PC-9 (cell line): ENCODE data around the gene ALG2. TPM values are rescaled to one million over a fixed set of nuclear protein-coding genes. Genes with fewer than 3 reads are reported as not detected.

Experiments used
- BruUV-seq: library from RNA; stranded (reverse); fragments of 400-500 nt; replicated peaks from 2 replicates; lab custom pipeline; 2021; lab: Mats Ljungman, UMichigan
- CTCF ChIA-PET: fragments of 300-600 bp; sonication (Branson Sonifier 250); formaldehyde crosslinking; loops from one replicate; lab custom pipeline; 2022; ENCODE audit warnings: antibody characterized with exemption; lab: Charles Lee
- POLR2A ChIA-PET: fragments of 300-600 bp; sonication (Branson Sonifier 250); formaldehyde crosslinking; loops from one replicate; lab custom pipeline; 2022; ENCODE audit warnings: antibody characterized with exemption; ENCODE audit not compliant: unreplicated experiment; lab: Charles Lee
- DNase-seq, 2 experiments: peaks; one replicate each; pipeline versions ENCODE4 v3.0.0 to v3.0.0-alpha.2; 2015 to 2022; ENCODE audit warnings: mixed read lengths in 1 of 2
- H2AFZ ChIP-seq: fragments of 200-600 bp; sonication (generic); 2 replicates; pipeline ENCODE4 v1.8.1; 2017; ENCODE audit warnings: antibody characterized with exemption
- H3F3A ChIP-seq: fragments of 200-600 bp; sonication (generic); 2 replicates; pipeline ENCODE4 v1.8.1; 2017; ENCODE audit warnings: antibody characterized with exemption, mild to moderate bottlenecking, low read depth; ENCODE audit not compliant: insufficient read depth
- H3K27ac ChIP-seq: fragments of 200-600 bp; sonication (generic); 2 replicates; pipeline ENCODE4 v1.6.1; 2016; ENCODE audit warnings: mixed run types
- H3K27me3 ChIP-seq: fragments of 200-600 bp; sonication (generic); 2 replicates; pipeline ENCODE4 v1.6.1; 2016; ENCODE audit warnings: low read depth, mixed run types; ENCODE audit not compliant: insufficient read depth
- H3K36me3 ChIP-seq: fragments of 200-600 bp; sonication (generic); 2 replicates; pipeline ENCODE4 v1.6.1; 2016; ENCODE audit warnings: low read depth, mixed run types
- H3K4me1 ChIP-seq: fragments of 200-600 bp; sonication (generic); replicated peaks from 2 replicates; pipeline ENCODE4 v1.6.1; 2016; ENCODE audit warnings: mixed run types; ENCODE audit not compliant: insufficient read depth
- H3K4me2 ChIP-seq: fragments of 200-600 bp; sonication (generic); 2 replicates; pipeline ENCODE4 v1.6.1; 2017; ENCODE audit warnings: mixed run types
- H3K4me3 ChIP-seq: fragments of 200-600 bp; sonication (generic); 2 replicates; pipeline ENCODE4 v1.6.1; 2016; ENCODE audit warnings: mixed run types
- H3K79me2 ChIP-seq: fragments of 200-600 bp; sonication (generic); 2 replicates; pipeline ENCODE4 v1.6.1; 2017; ENCODE audit warnings: low read depth, mixed run types
- H3K9me2 ChIP-seq: fragments of 200-600 bp; sonication (generic); 2 replicates; pipeline ENCODE4 v1.8.1; 2017; ENCODE audit warnings: mild to moderate bottlenecking; ENCODE audit not compliant: insufficient read depth
- H3K9me3 ChIP-seq: fragments of 200-600 bp; sonication (generic); 2 replicates; pipeline ENCODE4 v1.8.1; 2016; ENCODE audit warnings: low read depth; ENCODE audit not compliant: insufficient read depth
- H4K20me1 ChIP-seq: fragments of 200-600 bp; sonication (generic); 2 replicates; pipeline ENCODE4 v1.8.1; 2017; ENCODE audit not compliant: insufficient read depth
- EZH2 ChIP-seq: fragments of 200-600 bp; sonication (generic); IDR thresholded peaks from 2 replicates; pipeline ENCODE4 v1.8.0; 2017; ENCODE audit warnings: antibody characterized with exemption, low read depth
- intact Hi-C: fragments of 100-400 bp; cut with micrococcal nuclease; formaldehyde crosslinking; loops from one replicate; pipeline ENCODE4 v1.10.0; 2022; ENCODE audit not compliant: unreplicated experiment
- total RNA-seq: library from RNA; stranded (reverse); gene quantifications from 2 replicates; pipeline ENCODE4 v1.2.3, GENCODE V29; 2021
- TF ChIP-seq, protein P1 (sequence below): fragments of 200-600 bp; sonication (generic); conservative IDR thresholded peaks from 2 replicates; pipeline ENCODE4 v1.6.1; 2017; ENCODE audit warnings: mixed run types, antibody characterized with exemption, mild to moderate bottlenecking, moderate library complexity

Gene ALG2
- total RNA-seq, 1 experiment from 2014 or later, result 30.2 TPM

DNA sequence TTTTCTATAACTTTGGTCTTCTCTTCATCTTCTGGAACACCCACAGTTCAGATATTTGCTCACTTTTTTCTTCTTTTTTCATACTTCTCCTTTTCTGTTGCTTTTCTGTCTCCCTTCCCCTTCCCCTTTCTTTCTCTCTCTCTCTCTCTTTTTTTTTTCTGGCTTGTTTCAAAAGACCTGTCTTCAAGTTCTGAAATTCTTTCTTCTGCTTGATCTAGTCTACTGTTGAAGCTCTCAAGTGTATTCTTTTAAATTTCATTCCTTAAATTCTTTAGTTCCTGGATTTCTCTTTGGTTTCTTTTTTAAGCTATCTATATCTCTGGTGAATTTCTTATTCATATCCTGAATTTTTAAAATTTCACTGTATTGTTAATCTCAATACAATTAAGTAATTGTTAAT, 11.2 kb downstream of the ALG2 start:
- no peaks in the 10 kb centered on the region for H3K9me3 ChIP-seq
- peaks cover 5% of the 10 kb centered on the region; the same call in 1 of the 2 replicates for H4K20me1 ChIP-seq
- H2AFZ ChIP-seq, result no peak overlapping the region
- no peaks in the 10 kb centered on the region for H3K36me3 ChIP-seq
- no TSS peak for BruUV-seq
- no peaks in the 10 kb centered on the region for H3K27me3 ChIP-seq
- H3K4me2 ChIP-seq, result no peak overlapping the region
- intact Hi-C loops, result no loop called here
- no peak overlapping the region for H3K27ac ChIP-seq
- CTCF ChIA-PET, result no interaction called here
- POLR2A ChIA-PET, result no interaction called here
- no peaks in the 10 kb centered on the region for H3F3A ChIP-seq
- no peak overlapping the region for H3K4me3 ChIP-seq
- TF ChIP-seq, protein P1, sequence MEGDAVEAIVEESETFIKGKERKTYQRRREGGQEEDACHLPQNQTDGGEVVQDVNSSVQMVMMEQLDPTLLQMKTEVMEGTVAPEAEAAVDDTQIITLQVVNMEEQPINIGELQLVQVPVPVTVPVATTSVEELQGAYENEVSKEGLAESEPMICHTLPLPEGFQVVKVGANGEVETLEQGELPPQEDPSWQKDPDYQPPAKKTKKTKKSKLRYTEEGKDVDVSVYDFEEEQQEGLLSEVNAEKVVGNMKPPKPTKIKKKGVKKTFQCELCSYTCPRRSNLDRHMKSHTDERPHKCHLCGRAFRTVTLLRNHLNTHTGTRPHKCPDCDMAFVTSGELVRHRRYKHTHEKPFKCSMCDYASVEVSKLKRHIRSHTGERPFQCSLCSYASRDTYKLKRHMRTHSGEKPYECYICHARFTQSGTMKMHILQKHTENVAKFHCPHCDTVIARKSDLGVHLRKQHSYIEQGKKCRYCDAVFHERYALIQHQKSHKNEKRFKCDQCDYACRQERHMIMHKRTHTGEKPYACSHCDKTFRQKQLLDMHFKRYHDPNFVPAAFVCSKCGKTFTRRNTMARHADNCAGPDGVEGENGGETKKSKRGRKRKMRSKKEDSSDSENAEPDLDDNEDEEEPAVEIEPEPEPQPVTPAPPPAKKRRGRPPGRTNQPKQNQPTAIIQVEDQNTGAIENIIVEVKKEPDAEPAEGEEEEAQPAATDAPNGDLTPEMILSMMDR, result no peak
- TF ChIP-seq EZH2, result no peak
- H3K4me1 ChIP-seq, result no peaks in the 10 kb centered on the region
- DNase-seq, result no peak
- no peaks in the 10 kb centered on the region for H3K79me2 ChIP-seq
- no peaks in the 10 kb centered on the region for H3K9me2 ChIP-seq

DNA sequence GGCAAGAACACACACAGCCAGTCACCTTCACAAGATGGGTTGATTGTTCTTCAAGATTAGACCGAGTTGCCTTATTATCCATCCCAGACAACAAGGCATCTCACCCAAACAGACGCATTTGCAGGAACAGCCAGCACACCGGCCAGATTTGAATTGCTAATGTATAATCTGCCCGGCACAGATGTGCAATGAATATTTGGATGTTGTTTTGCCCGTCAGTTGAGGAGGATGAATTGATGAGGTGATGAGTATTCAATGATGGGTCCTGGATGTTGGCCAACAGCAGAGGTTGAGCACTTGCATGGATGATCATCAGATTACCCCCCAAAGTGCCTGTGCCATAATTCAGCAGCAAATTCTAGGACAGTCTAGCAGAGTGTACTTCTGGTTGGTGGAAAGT, 20.1 kb downstream of the ALG2 start:
- no TSS peak for BruUV-seq
- H3F3A ChIP-seq, result no peaks in the 10 kb centered on the region
- no peaks in the 10 kb centered on the region for H3K27me3 ChIP-seq
- H3K79me2 ChIP-seq, result no peaks in the 10 kb centered on the region
- TF ChIP-seq, protein P1, result no peak
- TF ChIP-seq EZH2, result no peak
- no peaks in the 10 kb centered on the region for H3K9me3 ChIP-seq
- intact Hi-C loops, result no loop called here
- CTCF ChIA-PET, result no interaction called here
- H3K4me1 ChIP-seq, result no peaks in the 10 kb centered on the region
- no peaks in the 10 kb centered on the region for H3K36me3 ChIP-seq
- no peaks in the 10 kb centered on the region for H4K20me1 ChIP-seq
- H3K4me2 ChIP-seq, result no peak overlapping the region
- H3K4me3 ChIP-seq, result no peak overlapping the region
- no peaks in the 10 kb centered on the region for H3K9me2 ChIP-seq
- POLR2A ChIA-PET, result no interaction called here
- DNase-seq, result no peak
- no peak overlapping the region for H2AFZ ChIP-seq
- H3K27ac ChIP-seq, result no peak overlapping the region

DNA sequence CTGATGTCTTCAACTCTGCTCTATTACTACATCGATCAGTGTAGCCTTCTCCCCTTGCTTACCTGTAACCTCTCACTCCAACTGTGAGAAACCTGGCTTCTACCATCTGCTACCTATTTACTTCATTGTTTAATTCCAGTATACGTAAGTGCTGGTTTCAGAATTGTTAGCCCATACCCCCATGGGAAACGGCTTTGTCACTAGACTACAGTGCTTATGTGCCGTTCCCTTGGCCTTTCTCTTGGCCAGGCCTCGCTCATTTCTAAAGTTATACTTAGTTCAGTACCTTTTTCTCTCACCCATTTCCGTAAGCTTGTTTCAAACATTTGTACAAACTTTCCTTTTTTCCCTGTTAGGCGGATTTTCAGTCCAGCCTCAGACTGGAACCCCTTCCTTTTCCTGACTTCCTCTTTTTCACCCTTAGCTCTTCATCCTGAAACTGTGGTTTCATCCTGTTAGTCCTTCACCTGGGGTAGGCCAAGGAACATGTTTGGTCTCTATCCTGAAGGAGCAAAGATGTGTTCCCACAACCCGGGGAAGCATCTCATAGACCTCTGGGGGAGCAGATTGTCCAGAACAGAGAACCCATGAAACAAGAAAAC, 21.7 kb downstream of the ALG2 start:
- Histone ChIP-seq H3K27ac (no peak overlapping the region), H3K79me2 (no peaks in the 10 kb centered on the region), H3K9me2 (no peaks in the 10 kb centered on the region), H3F3A (no peaks in the 10 kb centered on the region), H4K20me1 (no peaks in the 10 kb centered on the region), H3K4me3 (no peak overlapping the region), H2AFZ (no peak overlapping the region), H3K36me3 (no peaks in the 10 kb centered on the region), H3K27me3 (no peaks in the 10 kb centered on the region), H3K4me1 (no peaks in the 10 kb centered on the region), H3K4me2 (no peak overlapping the region), H3K9me3 (no peaks in the 10 kb centered on the region)
- ChIA-PET POLR2A (no interaction called here), CTCF (no interaction called here)
- BruUV-seq, result no TSS peak
- intact Hi-C loops, result no loop called here
- DNase-seq, result no peak
- TF ChIP-seq, protein P1, result no peak
- TF ChIP-seq EZH2, result no peak
